NOMO-1 treated with DMSO at 0.1 percent for 48 hours (cell line): ENCODE results near the gene SMPDL3A.
"Not testable (repeated sequence)": the region's sequence is repeated elsewhere in the genome, so short reads cannot be mapped to it uniquely, and the experiment has no call there.

Experiments
- DNase-seq: peaks from one replicate; lab custom pipeline; 2025; ENCODE audit not compliant: unreplicated experiment; lab: John Stamatoyannopoulos, UW

Gene SMPDL3A

DNA sequence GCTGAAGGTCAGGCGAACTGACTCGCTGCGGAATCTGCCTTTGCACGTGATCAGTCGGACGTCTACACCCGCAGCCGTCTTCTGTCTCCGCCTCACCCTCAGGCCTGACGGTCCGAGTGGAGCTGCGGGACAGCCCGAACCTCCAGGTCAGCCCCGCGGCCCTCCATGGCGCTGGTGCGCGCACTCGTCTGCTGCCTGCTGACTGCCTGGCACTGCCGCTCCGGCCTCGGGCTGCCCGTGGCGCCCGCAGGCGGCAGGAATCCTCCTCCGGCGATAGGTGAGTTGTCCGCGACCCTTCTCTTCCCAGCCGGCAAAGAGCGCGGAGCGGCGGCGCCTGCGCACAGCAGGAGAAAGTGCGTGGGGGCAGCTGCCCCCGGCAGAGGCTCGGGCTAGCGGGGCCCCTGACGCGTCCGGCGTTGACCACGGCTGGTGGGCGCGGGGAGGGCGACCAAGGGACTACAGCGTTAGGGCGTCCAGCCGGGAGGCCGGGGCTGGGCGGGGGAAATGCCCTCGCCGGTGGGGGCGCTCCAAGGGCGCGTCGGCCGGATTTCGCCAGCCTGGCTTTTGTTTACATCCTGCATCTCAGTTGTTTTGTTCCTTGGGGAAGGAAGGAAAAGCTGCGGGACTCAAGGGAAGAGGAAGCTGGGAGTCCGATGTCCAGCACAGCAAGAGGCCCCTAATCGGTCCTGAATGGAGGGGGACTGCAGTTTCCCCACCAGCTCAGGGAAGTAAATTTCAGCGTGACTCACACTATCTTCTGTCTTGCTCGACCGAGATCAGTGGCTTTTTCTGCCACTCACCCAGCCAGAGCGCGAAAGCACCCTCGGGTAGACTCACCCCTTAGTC lies at the start of gene SMPDL3A:
Gene SMPDL3A (plus strand): TSS at position 77 of the 846 bp plus-strand sequence. CDS start 89 bp downstream, at position 166.
- peak; percentile 66 for DNase-seq

DNA sequence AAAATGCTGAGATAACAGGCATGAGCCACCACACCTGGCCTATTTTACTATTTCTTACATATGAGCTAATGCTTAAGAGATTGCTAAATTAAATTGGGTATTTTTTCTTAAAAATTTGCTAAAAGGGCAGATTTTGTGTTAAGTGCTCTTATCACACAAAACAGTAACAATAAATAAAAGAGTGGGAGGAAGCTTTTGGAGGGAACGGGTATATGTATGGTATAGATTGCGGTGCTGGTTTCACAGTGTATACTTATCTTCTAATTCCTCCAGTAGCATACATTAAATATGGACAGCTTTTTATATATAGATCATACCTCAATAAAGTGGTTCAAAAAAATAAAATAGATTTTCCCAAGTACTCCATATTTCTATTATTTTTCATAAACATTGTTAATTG lies 49.0 kb upstream of the SMPDL3A start:
- DNase-seq: no peak

GRCh38 chr6:122740936-122741335 lies 48.1 kb upstream of the SMPDL3A start:
- DNase-seq: no peak

GRCh38 chr6:122744247-122744646 lies 44.8 kb upstream of the SMPDL3A start:
- DNase-seq: peak; percentile 51

DNA sequence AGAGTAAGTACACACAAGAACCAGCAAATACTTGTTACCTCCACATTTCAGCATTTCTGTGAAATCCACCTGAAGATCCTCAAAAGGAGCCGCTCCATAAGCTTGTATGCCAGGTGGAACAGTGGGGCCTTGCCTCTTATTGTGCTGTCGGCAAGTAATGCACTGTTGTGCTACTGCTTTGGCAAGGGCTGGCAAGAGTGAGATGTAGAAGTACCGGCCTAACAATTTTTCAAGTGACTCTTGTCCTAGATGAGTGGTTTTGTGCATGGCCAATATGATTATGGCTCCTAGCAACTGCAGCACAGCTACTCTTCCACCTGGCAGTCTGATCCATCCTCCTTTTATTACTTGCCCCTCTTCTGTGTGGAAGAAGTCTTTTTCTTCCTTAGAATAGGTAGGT lies 44.2 kb upstream of the SMPDL3A start:
- DNase-seq: not testable (repeated sequence)

DNA sequence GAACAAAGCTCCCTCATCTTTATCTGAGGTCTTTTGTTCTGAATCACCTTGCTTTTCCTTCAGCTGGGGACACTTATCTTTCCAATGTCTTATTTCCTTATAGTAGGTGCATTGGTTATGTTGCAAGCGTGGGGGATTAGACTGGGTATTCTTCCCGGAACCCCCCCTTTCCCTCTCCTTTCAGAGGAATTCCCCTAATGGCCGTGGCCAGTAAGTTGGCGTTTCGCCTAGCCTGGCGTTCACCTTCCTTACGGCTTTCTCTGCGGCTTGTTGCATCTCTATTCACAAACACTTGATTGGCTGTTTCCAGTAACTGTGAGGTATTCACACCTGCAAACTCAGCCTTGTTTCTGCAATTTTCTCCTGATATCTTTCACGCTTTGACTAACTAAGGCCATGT lies 42.4 kb upstream of the SMPDL3A start:
- no peak for DNase-seq

GRCh38 chr6:122747573-122747972 lies 41.5 kb upstream of the SMPDL3A start:
- DNase-seq: peak; percentile 64

- not testable (repeated sequence) for DNase-seq
Observed at GRCh38 chr6:122748945-122749344, 40.1 kb upstream of the SMPDL3A start.

- DNase-seq: peak; percentile 33
Observed at GRCh38 chr6:122749451-122750050, 39.5 kb upstream of the SMPDL3A start.

- no peak for DNase-seq
Observed at GRCh38 chr6:122751326-122751725, 37.7 kb upstream of the SMPDL3A start.

GRCh38 chr6:122752459-122752858 lies 36.6 kb upstream of the SMPDL3A start:
- peak; percentile 72 for DNase-seq

DNA sequence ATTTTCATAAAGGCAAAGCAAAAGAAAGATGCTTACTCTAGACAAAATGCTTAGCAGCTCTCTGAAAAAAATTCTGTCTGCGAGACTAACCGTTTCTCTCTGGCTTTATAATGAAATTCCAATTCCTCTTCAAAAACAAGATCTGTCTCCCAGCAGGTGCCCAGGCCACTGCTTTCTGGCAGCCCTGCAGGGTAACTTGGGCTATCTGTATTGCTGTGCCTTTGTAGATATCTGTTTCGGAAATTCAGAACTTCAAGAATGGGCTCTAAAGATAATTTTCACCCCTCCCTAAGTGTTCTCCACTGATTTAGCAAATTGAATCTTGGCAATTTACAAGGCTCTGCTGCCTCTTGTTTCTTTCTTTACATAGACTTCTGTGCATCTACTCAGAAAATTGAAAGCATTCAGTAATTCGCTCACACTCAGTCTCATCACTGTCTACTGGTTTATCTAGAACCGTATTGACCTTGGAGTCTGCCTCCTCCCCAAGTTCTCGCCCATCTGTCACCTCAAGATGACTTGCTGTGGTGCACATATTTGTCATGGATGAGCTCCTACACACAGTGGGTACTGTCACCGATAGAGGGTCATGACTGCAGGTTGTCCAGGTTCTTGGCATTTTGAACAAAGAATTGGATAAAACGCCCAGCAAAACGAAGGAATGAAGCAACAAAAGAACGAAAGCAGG lies 35.9 kb upstream of the SMPDL3A start:
- no peak for DNase-seq

- DNase-seq: no peak
Observed at GRCh38 chr6:122753688-122754056, 35.4 kb upstream of the SMPDL3A start.

DNA sequence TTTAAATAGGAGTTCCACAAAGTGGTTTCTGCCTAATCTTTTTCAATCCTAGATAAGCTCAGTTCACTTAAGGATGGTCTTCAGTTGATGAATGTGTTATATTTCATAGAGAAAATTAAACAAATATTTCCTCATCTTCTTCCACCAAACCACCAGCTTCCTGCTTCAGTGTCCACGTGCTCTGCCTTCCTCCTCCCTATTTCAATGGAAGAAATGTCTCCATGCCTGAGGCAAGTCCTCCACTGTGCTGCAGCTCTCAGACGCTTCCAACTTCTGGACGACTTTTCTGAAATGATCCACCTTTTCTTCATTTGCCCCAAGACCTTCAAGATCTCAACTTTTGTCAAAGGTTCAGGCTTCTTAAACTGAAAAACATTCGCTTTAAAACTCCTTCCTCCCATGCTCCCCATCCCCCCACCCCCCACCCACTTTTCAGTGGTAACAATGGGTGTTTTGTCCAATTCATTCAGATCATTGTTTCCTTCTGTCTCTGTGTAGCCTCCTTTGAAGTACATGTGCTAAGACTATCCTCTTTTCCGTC lies 34.8 kb upstream of the SMPDL3A start:
- DNase-seq: peak; percentile 21

DNA sequence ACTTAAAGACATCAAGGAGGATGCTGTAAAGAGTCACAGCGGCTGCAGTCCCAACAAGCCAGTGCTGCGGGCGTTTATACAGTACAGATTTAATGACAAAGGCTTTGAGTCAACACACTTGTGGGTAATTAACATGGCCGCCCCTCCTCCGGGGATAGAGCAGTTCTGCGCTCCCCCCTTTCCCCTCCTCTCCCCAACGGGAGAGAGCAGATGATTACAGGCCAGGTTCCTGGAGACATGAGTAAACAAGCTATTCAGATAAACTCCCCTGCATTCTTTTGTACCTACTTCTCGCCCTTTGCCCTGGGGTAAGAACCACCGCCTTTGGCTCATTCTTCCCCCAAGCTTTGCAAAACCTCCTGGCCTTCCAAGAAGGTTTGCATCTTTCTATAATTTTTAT lies 33.2 kb upstream of the SMPDL3A start:
- no peak for DNase-seq

DNA sequence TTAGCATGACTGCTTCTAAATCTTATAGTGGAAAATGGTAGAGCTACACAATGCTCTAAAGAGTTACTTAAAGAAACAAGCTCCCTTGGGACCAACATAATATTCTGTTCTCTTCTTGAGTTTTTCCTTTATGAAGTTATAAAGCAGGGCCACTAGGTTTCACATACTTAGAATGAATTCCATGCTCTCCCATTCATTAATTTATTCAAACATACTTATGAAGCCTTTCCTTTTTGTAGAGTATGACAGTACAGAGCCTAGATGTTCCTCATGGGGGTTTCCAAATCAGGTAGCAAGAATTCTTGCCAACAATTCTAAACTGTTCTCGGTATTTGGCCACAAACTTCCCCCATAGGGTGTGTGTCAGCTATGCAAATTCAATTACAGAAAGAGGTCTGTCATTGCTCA lies 30.1 kb upstream of the SMPDL3A start:
- peak; percentile 58 for DNase-seq

- no peak for DNase-seq
Observed at GRCh38 chr6:122760330-122760729, 28.7 kb upstream of the SMPDL3A start.

- no peak for DNase-seq
Observed at GRCh38 chr6:122766256-122766655, 22.8 kb upstream of the SMPDL3A start.

- DNase-seq: peak; percentile 98
Observed at GRCh38 chr6:122770835-122771601, 18.0 kb upstream of the SMPDL3A start.

DNA sequence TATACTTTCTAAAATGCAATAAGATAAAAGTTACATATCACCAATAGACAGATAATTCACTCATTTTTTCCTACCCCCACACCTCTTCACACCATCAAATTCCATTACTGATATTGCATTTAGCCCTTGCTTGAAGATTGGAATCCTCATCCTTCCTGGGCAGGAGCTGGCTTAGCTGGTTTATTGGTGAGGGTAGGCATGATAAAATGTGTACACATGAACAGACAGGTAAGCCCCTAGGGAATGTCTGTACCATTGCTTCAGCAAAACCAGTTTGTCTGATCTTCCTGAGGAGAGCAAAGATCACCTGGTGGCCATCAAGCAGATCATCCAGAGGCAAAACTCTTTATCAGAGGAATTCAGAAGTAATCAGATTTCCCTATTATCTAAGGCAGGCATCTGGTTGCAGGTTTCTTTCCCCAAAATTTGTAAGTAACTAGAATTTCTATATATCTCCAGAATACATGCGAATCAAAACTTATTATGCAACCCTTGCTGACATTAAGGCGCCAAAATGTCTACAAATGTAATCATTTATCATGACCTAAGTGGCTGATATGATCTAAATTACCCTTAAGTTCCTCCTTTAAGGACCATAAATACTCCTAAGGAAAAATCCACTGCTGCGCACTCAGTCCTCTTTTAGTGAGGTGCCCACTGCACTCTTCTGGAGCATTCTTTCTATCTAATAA lies 16.2 kb upstream of the SMPDL3A start:
- DNase-seq: peak; percentile 57
